ENCODE results near the gene ESM1.

Gene ESM1

GRCh38 chr5:54981928-54982327 lies 3.5 kb downstream of the ESM1 start:
- Histone ChIP-seq H3K36me3 (ENCODE audit: insufficient read depth, low read length) (no peaks in the 10 kb centered on the region), H3K9ac (ENCODE audit: low read depth, low read length, poor library complexity, severe bottlenecking) (no peak overlapping the region), H3K4me1 (ENCODE audit: insufficient read depth, low read length, poor library complexity, severe bottlenecking) (peaks cover 11% of the 10 kb centered on the region), H3K79me2 (ENCODE audit: insufficient read depth, low read length) (no peaks in the 10 kb centered on the region), H3K9me2 (replicated peaks; ENCODE audit: low read depth, low read length) (no peaks in the 10 kb centered on the region), H3K4me3 (ENCODE audit: low read length, poor library complexity, severe bottlenecking) (no peak overlapping the region), H3F3A (ENCODE audit: low read depth) (no peaks in the 10 kb centered on the region), H4K20me1 (ENCODE audit: insufficient read depth, low read length, poor library complexity, severe bottlenecking) (no peaks in the 10 kb centered on the region), H3K27me3 (ENCODE audit: insufficient read depth, low read length, poor library complexity, severe bottlenecking) (no peaks in the 10 kb centered on the region), H2AFZ (ENCODE audit: low read length) (no peak overlapping the region), H3K4me2 (ENCODE audit: low read depth, low read length, poor library complexity, severe bottlenecking) (no peak overlapping the region), H3K9me3 (ENCODE audit: insufficient read depth, low read depth, low read length) (no peaks in the 10 kb centered on the region)
- TF ChIP-seq EZH2phosphoT487 (IDR thresholded peaks at IDR 0.05; ENCODE audit: borderline replicate concordance) (no peak), CTCF (conservative IDR thresholded peaks at IDR 0.05; ENCODE audit: low read length) (no peak)

- Histone ChIP-seq H2AFZ (ENCODE audit: low read length) (no peak overlapping the region), H4K20me1 (ENCODE audit: insufficient read depth, low read length, poor library complexity, severe bottlenecking) (no peaks in the 10 kb centered on the region)
- no peak for TF ChIP-seq EZH2phosphoT487 (IDR thresholded peaks at IDR 0.05; ENCODE audit: borderline replicate concordance)
- TF ChIP-seq CTCF (conservative IDR thresholded peaks at IDR 0.05; ENCODE audit: low read length) = no peak
Observed at GRCh38 chr5:54975701-54976100, 9.7 kb downstream of the ESM1 start.

GRCh38 chr5:54969856-54970828 lies 15.3 kb downstream of the ESM1 start:
- no peaks in the 10 kb centered on the region for H3F3A ChIP-seq (ENCODE audit: low read depth)
- no peaks in the 10 kb centered on the region for H4K20me1 ChIP-seq (ENCODE audit: insufficient read depth, low read length, poor library complexity, severe bottlenecking)
- no peak overlapping the region for H3K9ac ChIP-seq (ENCODE audit: low read depth, low read length, poor library complexity, severe bottlenecking)
- H3K4me2 ChIP-seq (ENCODE audit: low read depth, low read length, poor library complexity, severe bottlenecking) = no peak overlapping the region
- no peak overlapping the region for H2AFZ ChIP-seq (ENCODE audit: low read length)
- H3K9me3 ChIP-seq (ENCODE audit: insufficient read depth, low read depth, low read length) = no peaks in the 10 kb centered on the region
- H3K4me1 ChIP-seq (ENCODE audit: insufficient read depth, low read length, poor library complexity, severe bottlenecking) = peaks cover 6% of the 10 kb centered on the region
- H3K36me3 ChIP-seq (ENCODE audit: insufficient read depth, low read length) = no peaks in the 10 kb centered on the region
- H3K79me2 ChIP-seq (ENCODE audit: insufficient read depth, low read length) = no peaks in the 10 kb centered on the region
- H3K9me2 ChIP-seq (replicated peaks; ENCODE audit: low read depth, low read length) = no peaks in the 10 kb centered on the region
- H3K4me3 ChIP-seq (ENCODE audit: low read length, poor library complexity, severe bottlenecking) = no peak overlapping the region
- H3K27me3 ChIP-seq (ENCODE audit: insufficient read depth, low read length, poor library complexity, severe bottlenecking) = no peaks in the 10 kb centered on the region
- TF ChIP-seq EZH2phosphoT487 (IDR thresholded peaks at IDR 0.05; ENCODE audit: borderline replicate concordance) = no peak
- peak; percentile 34 for TF ChIP-seq CTCF (conservative IDR thresholded peaks at IDR 0.05; ENCODE audit: low read length)

More at GRCh38 chr5:54975701-54976100, 9.7 kb downstream of the ESM1 start:
- Histone ChIP-seq H3K27me3 (ENCODE audit: insufficient read depth, low read length, poor library complexity, severe bottlenecking) (no peaks in the 10 kb centered on the region), H3K4me2 (ENCODE audit: low read depth, low read length, poor library complexity, severe bottlenecking) (no peak overlapping the region), H3K36me3 (ENCODE audit: insufficient read depth, low read length) (no peaks in the 10 kb centered on the region), H3K4me3 (ENCODE audit: low read length, poor library complexity, severe bottlenecking) (no peak overlapping the region), H3F3A (ENCODE audit: low read depth) (no peaks in the 10 kb centered on the region), H3K4me1 (ENCODE audit: insufficient read depth, low read length, poor library complexity, severe bottlenecking) (peaks cover 11% of the 10 kb centered on the region), H3K9me3 (ENCODE audit: insufficient read depth, low read depth, low read length) (no peaks in the 10 kb centered on the region), H3K79me2 (ENCODE audit: insufficient read depth, low read length) (no peaks in the 10 kb centered on the region), H3K9me2 (replicated peaks; ENCODE audit: low read depth, low read length) (no peaks in the 10 kb centered on the region), H3K9ac (ENCODE audit: low read depth, low read length, poor library complexity, severe bottlenecking) (no peak overlapping the region)

All from Loucy (cell line).